HG03520 (cell line): ENCODE data around the gene ZBTB7C.

Source experiments
- ATAC-seq: cut with Tn5 transposase; IDR thresholded peaks from one replicate; pipeline ENCODE4 v1.9.1; 2021; ENCODE audit warnings: mild to moderate bottlenecking, moderate library complexity; ENCODE audit not compliant: unreplicated experiment

The ZBTB7C gene

DNA sequence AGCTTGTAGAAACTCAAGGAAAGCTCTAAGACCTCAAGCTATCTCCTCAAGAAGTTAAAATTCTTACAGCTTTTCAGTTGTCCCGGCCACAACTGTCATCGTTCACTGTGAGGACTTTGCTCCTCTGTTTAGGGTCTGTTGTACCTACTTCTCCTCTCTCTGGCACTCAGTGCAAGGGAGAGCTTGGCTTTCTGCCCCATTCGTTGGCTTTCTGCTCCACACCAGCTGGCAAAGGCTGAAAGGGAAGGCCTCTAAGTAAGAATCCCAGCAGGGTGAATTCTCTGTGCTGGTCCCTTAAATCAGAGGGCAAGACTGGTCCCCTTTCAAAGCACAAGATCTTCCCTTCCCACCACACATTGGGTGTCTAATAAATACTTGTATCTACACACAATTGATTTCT lies 17.3 kb downstream of the ZBTB7C start:
- no peak for ATAC-seq

- ATAC-seq: no peak
Measured at GRCh38 chr18:48390641-48391040, 18.5 kb downstream of the ZBTB7C start.

DNA sequence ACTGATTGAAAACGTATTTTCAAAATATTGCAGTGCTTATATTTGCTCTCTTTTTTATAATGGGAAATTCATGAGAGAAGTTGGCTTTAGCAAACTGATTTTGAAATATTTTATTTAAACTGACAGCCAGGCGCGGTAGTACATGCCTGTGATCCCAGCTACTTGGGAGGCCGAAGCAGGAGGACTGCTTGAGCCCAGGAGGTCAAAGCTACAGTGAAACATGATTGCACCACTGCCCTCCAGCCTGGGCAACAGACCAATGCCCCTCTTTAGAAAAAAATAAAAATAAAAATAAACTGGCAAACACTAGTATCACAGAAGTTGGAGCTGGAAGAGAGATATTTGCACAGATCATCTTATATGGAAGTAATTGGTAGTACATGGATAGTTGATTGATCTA lies 20.7 kb downstream of the ZBTB7C start:
- no peak for ATAC-seq

DNA sequence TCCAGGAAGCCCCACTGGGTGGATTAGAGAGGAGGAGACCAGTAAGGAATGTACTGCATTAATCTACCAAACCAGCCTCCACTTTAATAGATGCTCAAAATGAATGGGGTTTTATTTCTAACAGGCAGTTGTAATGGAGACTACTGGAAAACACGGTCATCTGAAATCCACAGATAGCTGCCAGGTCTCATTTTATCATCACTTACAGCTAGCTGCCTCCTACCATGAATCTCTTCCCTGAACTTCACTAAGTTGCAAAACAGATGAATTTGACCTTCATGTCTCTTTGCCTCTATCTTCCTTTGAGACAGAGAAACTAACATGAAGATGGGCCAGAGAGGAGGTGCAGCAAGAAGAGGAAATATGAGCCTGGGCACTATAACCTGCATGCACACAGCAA lies 21.9 kb downstream of the ZBTB7C start:
- ATAC-seq: no peak

- no peak for ATAC-seq
Measured at GRCh38 chr18:48385596-48385995, 23.6 kb downstream of the ZBTB7C start.

- no peak for ATAC-seq
Measured at GRCh38 chr18:48376934-48377333, 32.2 kb downstream of the ZBTB7C start.

DNA sequence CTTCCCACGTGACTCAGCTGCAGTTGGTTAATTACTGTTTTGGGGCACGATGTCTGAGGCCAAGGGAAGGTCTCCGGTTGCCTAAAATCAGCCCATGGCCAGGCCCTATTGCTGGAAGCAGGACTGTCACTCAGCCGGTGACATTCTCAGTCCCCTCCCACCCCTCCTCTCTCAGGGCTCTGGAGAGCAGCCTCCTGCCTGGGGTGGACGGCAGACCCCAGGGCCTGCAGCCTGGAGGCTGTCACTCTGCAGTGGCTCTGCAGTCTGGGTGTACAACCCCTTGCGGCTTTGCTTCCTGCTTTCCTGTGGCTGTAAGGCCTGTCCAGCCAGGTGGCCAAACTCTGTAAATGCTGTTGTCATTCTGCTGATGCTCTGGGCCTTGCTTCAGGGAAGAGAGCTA lies 32.8 kb downstream of the ZBTB7C start:
- ATAC-seq: no peak

DNA sequence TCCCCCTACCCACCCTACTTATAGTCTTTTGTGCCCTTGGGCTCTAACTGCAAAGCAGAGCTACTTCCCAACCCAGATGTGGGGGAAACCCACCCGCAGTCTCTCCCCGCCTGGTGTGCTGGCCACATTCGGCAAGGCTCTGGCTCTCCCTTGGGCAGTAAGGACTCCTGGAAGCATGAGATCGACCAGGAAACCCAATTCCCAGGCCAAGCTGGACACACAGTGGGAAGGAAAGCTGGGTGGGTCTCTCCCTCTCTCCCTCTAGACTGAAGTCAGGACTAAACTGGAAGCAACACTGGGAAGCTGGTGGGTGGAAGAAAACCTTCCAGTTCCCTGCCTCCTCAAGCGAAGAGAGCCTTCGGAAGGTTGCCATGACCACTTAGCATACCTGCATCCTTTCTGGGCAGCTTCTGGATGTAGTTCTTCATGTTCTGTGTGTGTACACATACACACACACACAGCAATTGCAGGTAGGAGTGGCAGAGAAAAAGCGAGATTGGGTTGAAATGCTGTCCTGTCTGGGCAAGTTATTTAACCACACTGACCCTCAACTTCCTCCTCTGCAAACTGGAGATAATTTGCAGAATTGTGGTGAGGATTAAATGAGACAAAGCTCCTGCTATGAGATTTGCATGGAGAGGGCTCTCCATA lies 33.9 kb downstream of the ZBTB7C start:
- ATAC-seq: no peak

DNA sequence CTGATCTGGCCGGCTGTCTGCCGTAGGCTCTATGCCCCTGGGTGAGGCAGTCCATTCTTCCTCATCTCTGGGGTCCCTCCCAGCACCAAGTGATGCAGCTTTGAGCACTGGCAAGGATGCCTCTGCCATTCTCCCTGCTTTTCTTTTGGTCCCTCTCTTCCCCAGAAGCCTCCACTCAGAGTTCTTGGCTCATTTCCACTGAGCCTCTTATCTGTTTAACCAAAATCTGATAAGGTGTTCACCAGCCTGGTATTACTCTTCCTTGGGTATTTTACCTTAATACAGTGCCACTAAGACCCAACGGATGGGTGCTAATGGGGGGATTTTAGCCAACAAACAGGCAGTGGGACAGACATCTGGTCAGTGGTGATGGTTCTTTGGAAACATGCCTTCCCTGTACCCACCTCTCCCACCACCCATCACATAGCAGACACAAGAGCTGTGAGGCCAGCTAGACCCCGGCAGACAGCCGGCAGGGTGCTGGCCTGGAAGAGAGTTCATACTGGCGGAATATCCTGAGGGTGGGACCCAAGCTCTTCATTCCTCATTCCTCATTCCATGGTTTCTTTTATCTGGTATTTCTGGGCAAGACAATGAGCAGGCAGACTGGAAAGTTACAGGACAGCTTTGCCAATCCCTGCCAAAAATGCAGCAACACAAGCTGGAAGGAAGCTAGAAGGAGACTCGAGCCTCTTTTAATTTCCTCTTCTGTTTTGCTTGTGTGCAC lies 34.6 kb downstream of the ZBTB7C start:
- no peak for ATAC-seq

DNA sequence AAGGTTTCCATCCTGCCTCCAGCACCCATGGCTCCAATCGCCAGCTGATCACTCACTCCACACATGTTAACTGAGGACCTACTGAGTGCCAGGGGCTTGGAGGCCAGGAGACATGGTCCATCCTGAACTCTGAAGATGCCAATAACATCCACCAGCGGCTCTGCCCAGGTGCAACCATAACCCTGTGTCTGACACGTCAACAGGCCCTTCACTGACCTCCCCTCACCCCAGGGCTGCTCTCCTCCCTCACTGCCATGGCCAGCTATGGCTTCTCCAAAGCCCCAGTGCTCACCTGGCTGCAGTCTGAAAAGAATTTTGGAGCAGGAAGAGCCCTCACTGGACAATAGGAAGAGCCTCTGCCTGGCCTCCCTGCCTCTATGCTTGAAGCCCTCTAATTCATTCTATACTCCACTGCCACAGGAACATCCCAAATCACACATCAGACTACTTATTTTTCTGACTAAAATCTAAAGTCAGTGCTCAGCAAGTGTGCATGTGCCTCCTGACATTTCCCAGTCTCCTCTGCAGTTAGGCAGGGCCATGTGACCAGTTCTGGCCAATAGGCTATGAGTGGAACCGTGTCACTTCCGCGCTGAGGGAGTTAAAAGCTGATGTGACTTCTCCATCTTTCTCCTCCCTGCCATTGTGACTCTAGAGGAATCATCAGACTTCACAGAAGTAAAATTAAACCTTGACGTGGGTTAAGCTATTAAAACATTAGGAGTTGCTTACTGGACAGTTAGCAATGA lies 37.2 kb downstream of the ZBTB7C start:
- no peak for ATAC-seq

DNA sequence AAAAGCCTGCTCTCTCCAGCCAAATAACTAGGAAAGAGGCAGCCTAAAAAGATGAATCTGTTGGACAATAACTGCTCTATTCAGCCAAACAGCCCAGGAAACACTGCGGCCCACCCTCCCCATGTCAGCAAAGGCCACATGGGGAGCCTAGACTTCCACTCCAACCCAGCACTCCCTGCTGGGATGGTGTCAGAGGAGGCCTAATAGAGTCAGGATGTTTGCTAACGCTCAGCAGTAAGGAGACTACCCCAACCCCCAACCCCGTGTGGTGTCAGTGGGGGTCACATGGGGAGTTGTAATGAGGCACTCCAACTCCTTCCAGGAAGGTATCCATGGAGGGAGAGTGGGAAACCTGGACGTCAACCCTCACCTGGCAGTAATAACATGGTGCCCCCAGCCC lies 41.6 kb downstream of the ZBTB7C start:
- no peak for ATAC-seq

GRCh38 chr18:48365965-48366364 lies 43.2 kb downstream of the ZBTB7C start:
- no peak for ATAC-seq

DNA sequence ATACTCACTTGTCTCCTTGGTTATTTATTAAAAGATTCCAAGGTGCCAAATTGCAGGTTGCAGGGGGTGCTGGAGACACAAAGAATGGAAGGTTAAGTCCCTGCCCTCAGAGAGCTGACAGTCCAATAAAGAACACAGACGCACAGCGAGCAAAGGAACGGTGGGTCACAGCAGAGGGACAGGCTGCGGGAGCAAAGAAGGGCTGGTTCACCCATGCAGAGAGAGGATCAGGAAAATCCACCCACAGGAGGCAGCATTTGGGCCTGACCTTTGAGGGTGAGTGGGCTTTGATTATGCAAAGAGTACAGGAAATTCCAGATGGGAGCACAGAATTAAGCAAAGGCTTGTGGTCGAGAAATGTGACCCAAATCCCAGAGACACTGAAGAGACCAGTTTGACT lies 45.0 kb downstream of the ZBTB7C start:
- no peak for ATAC-seq

- ATAC-seq: no peak
Measured at GRCh38 chr18:48363175-48363574, 46.0 kb downstream of the ZBTB7C start.

DNA sequence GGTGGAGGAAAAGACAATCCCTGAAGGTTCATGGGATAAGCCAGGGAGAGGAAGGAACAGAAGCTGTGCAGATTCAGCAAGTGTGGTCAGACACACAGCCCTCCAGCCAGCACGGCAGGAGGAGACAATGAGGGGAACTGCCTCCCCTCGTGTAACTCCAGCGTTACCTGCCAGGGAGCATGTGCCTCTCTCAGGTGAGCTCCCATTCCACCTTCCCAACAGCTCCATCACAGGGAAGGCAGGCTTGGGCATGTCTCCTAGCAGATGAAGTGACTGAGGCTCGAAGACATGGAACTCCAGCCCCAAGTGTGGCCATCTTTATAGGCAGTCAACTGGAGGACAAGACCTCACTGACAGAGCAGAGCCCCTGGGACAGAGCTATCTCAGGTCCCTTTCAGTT lies 47.4 kb downstream of the ZBTB7C start:
- no peak for ATAC-seq

GRCh38 chr18:48360376-48361021 lies 48.7 kb downstream of the ZBTB7C start:
- ATAC-seq: no peak

- no peak for ATAC-seq
Measured at GRCh38 chr18:48359626-48360025, 49.6 kb downstream of the ZBTB7C start.

- ATAC-seq: no peak
Measured at GRCh38 chr18:48358868-48359267, 50.3 kb downstream of the ZBTB7C start.

- no peak for ATAC-seq
Measured at GRCh38 chr18:48356909-48357631, 52.1 kb downstream of the ZBTB7C start.

GRCh38 chr18:48356151-48356745 lies 52.9 kb downstream of the ZBTB7C start:
- no peak for ATAC-seq
